Activated CD8-positive, alpha-beta memory T cell treated with anti-CD3 and anti-CD28 coated beads for 1 hour (primary cell): ENCODE measurements around the gene GPATCH2.
"Not testable (repeated sequence)": the region's sequence is repeated elsewhere in the genome, so short reads cannot be mapped to it uniquely, and the experiment has no call there.

ENCODE experiments used
- DNase-seq, 2 donors: peaks; one replicate each; pipeline ENCODE4 v3.0.0-alpha.2; 2020; ENCODE audit warnings: low read depth in 1 of 2; ENCODE audit errors: extremely low read depth in 1 of 2

GPATCH2 gene

GRCh38 chr1:217584286-217584811 is 46.5 kb downstream of the GPATCH2 start:
- DNase-seq = not testable (repeated sequence)

GRCh38 chr1:217577336-217577735 is 53.6 kb downstream of the GPATCH2 start:
- no peak for DNase-seq

DNA sequence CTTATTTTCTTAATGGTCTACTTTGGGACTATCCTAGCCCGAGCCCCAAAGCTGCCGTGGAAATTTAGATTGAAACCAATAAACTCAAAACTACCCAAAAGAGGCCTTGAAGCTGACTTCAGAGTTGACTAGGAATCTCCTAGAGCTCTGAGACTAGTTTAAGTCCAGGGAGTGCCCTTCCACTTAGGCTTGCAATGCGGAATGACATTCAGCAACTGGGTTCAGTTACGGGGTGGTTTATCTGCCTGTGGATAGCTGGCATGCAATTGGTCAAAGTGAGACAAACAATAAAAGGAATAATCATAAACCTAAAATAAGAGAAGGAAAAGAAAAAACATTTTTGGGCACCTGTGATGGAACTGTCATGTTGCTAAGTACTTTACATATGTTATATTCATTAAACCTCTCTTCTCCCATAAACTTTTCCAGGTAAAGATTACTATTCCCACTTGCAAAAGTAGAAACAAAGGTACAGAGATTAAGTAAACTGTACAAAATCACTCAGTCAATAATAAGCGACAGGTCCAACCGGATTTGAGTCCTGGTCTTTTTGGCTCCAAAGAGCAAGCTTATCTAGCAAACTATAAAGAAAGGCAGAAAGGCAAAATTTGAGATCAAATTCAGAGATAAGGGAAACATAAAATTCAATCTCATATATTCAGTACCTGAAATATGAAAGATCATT is 56.5 kb downstream of the GPATCH2 start:
- DNase-seq = no peak

DNA sequence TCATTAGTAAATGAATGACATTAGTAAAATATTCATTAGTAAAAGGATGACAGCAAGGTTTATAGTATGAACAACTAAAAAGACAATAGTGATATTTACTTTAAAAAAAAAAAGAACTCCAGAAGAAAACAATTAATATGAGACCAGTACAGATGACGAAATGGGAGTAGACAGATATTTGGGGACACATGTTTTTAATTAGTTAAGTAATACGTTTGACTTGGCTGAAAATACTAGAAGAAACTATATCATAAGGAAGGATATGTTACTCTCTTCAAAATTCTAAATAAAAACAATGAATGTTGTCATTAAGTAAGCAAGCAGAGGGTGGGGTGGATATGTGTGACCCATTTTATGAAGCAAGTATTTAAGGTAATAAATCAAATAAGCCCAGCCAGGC is 61.9 kb downstream of the GPATCH2 start:
- DNase-seq = no peak

DNA sequence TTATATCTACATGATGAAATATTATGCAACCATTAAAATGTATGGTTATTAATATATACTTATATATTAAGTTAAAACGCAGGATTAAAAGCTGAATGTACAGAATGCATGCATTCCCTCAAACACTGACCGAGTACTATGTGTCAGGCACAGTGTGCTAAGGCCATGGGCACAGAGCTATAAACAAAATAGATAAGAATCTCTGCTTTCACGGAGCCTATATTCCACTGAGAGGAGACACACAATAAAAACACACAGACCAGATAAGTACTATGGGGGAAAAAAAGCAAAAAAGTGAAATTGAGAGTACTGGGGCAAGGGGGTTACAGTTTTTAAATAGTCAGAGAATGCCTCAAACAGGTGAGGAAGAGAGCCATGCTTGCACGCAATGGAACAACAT is 62.7 kb downstream of the GPATCH2 start:
- no peak for DNase-seq

DNA sequence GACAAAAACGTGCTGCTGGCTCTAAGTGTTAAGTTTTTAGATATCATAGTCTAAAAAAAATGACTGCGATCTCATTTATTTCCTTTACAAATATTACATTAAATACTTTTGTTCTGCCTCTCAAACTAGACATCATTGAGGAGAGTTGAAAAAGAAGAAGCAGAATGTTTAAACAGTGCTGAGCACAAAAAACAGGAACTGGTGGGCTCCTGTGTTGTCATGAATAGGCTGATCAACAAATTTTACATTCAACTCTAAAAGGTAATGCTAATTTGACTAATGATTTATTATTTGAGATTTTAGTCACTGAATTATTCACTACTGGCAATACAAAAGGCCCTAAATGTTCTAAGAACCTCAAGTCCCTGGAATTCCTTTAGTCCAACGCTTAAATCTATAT is 66.1 kb downstream of the GPATCH2 start:
- DNase-seq = no peak

- no peak for DNase-seq
These were observed 66.7 kb downstream of the GPATCH2 start for GRCh38 chr1:217564207-217564606.

DNA sequence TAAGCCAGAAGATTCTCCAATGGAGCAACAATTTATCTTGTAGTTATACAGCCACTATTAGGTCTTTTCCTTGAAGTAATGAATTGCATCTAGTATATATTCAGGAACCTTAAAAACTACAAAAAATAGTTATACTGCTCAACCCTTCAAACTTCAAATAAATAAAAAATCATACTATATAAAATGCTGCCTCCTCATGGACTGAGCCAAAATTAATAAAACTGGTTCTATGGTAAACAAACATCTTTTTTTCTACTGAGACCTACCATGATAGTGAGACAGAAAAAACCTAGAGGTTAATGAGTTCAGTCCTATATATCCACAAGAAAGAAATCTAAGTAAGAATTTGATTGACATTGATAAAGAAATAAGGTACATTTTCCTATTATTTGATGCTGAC is 67.7 kb downstream of the GPATCH2 start:
- DNase-seq = no peak

DNA sequence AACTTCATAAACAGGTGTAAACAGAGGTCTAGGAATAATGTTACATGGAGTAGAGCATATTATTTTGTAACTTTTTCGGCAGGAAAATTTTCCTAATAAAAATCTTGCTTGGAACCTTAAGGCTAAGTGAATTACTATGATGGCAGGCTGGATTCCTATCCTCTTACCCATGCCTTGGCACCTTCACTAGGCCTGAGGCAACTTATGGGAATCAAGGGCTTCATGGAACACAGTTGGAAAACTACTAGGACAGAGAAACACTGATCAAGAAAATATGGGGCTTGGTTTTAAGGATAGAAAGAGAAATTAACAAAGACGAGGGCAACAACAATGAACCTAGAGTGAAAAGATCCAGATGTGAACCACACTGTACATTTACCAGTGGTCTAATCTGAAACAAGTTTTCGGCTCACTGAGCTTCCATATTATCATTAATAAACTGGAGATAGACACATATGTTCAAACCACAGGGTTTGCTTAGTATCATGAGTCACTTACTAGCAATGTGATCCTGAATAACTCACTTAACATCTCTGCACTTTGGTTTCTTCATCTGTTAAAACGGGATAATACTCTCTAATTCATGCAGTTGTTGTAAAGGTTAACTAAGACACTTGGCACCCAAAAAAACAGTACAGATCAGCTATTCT is 68.5 kb downstream of the GPATCH2 start:
- no peak for DNase-seq

DNA sequence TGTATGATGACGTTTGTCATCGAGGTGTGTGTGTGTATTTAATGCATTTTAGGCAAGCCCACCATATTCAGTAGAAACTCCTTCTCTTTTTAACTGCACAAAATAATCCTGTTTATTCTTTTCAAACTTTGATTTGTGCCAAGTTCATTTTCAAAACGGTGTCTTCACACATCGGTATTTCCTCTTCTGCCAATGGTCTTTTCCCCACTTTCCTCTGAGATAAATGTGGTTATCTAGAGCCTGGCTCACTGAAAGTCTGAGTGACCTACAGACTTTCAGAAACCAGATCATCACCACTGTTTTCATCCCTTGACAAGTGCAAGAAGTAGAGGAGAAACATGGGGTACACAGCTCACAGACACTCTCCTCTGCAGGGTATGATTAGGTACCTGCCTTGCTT is 69.4 kb downstream of the GPATCH2 start:
- DNase-seq = no peak

DNA sequence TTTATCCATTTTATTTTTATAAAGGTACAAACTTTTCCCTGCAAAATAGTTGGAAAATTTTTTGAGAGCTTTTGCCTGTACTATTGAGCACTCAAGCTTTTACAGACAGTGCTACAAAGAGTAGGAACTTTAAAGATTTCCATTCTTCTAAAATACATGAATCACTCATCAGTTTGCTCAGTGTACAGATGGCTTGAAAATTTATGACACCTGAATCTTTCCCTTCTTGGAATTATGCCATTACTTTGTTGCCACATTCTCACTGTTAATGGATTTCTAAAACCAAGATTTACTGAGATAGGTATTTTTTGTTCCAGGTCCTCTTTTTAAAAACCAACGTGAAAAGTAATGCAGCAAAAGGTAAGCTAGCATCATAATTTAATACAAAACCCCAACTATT is 76.0 kb downstream of the GPATCH2 start:
- no peak for DNase-seq

- no peak for DNase-seq
These were observed 76.9 kb downstream of the GPATCH2 start for GRCh38 chr1:217553949-217554509.

DNA sequence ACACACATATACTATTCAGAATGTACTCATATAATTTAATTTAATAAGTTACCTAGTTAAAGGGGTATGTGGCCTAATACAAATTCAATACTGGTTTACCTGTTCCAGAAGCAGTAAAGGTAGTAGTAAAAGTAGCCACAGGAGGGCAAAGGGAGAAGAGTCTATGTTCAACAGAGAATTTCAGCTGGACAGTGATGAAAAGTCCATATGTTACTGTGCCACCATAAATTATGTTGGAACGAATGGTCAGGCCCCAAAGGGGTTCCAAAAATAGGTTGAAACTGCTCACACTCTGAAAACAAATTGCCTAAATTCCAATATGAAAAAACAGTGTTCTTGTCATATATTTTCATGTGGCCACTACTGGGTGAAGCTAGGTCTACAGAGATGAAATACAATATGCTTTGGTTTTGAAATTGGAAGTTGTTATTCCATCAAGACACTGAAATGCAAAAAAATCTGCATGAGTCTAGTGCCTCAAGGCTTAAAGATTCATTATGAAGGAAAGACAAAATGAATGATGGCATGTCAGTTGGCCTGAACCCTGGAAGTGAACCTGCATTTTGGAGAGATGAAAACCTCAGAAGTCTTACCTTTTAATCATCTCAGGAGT is 78.4 kb downstream of the GPATCH2 start:
- DNase-seq = no peak

DNA sequence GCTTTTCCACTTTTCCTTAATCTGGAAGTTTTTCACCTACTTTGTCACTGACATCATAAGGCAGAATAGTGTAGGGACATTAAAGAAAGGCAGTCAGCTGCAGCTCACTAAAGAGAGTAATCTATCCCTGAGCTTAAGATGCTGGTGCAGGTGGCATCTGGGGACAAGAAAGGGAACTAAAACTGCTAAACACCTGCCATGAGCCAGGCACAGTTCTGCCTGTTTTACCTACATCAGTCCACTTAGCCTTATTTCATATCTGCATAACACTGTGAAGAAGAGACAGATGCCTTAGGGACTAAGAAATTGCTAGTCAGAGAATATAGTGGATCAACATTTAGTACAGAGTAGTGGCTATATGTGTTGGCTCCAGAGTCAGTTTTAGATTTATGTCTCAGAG is 88.1 kb downstream of the GPATCH2 start:
- DNase-seq = no peak

GRCh38 chr1:217542136-217542777 is 88.6 kb downstream of the GPATCH2 start:
- no peak for DNase-seq

- no peak for DNase-seq
These were observed 90.6 kb downstream of the GPATCH2 start for GRCh38 chr1:217540321-217540720.

DNA sequence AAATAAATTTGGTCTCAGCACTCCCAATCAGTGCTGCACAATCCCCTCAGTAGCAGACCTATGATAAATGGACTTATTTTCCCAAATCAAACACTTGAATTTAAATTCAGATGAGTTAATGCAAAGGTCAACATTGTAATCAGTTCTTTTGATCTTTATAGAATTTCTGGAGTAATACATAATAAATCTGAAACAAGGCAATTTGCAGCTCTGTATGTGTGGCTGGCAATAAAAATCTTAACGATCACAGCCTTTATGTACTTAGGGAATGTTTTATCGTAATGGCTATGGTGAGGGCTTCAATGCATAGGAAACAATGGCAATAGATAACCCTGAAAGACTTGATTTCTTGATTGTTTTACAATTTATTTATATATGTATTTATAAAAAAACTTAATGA is 91.4 kb downstream of the GPATCH2 start:
- no peak for DNase-seq

- no peak for DNase-seq
These were observed 95.1 kb downstream of the GPATCH2 start for GRCh38 chr1:217535601-217536377.

DNA sequence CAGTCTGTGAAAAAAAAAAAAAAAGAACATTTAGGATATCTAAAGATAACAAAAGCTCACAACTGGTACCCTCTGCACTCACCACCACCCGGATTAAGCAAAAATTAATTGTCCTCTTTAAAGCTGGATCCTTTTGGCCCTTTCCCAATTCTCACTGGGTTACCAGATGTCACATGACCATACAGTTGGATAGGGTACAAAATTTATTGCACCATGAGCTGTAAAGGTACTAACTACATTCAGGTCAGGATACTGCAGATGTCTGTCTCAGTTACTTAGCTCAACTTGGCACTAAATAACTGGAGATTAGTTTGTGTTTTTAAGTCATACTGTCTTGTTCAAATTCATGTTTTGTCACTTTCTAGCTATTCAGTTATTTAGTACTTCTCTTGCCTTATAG is 96.3 kb downstream of the GPATCH2 start:
- DNase-seq = no peak

GRCh38 chr1:217528271-217528670 is 102.6 kb downstream of the GPATCH2 start:
- no peak for DNase-seq

GRCh38 chr1:217527151-217527550 is 103.7 kb downstream of the GPATCH2 start:
- DNase-seq = no peak
